Measurements from ENCODE around the gene CCDC196. TPM values are rescaled to one million over a fixed set of nuclear protein-coding genes. Genes with fewer than 3 reads are reported as not detected.

The CCDC196 gene
- polyA plus RNA-seq, 1 donor (not counting 4 experiments of a cell fraction or from before 2014, with no cell fraction given), result not detected

GRCh38 chr14:66468778-66469367 lies 17.3 kb upstream of the CCDC196 start:
- dilution Hi-C loops (cut with MboI; ENCODE audit: extremely low pct_ligation_motif_present, low sequenced_read_pairs), result no loop called here
- H3K4me3 ChIP-seq (ENCODE audit: control insufficient read depth in 2 of 3, extremely low read depth in 1 of 3, insufficient read depth in 2 of 3, low read depth in 1 of 3, low read length in 3 of 3), result no peak overlapping the region

GRCh38 chr14:66471584-66471983 lies 14.6 kb upstream of the CCDC196 start:
- no peak overlapping the region for H3K9ac ChIP-seq (ENCODE audit: control insufficient read depth, extremely low read depth, insufficient read depth, low read length)
- dilution Hi-C loops (cut with MboI; ENCODE audit: extremely low pct_ligation_motif_present, low sequenced_read_pairs), result no loop called here
- H3K4me1 ChIP-seq (ENCODE audit: control insufficient read depth, extremely low read depth, insufficient read depth, low read length), result no peaks in the 10 kb centered on the region
- H4K20me1 ChIP-seq (ENCODE audit: control insufficient read depth, extremely low read depth, insufficient read depth, low read length), result no peaks in the 10 kb centered on the region
- FAIRE-seq (no peak), DNase-seq (ENCODE audit: low read depth, low spot score) (no peak)
- no peak overlapping the region for H3K4me2 ChIP-seq (ENCODE audit: control insufficient read depth, extremely low read depth, insufficient read depth, low read depth, low read length)
- H3K36me3 ChIP-seq (ENCODE audit: control insufficient read depth in 2 of 2, extremely low read depth in 1 of 2, insufficient read depth in 2 of 2, low read length in 2 of 2), result no peaks in the 10 kb centered on the region
- TF ChIP-seq EZH2 (IDR thresholded peaks at IDR 0.05; ENCODE audit: low read length) (no peak), CTCF (optimal IDR thresholded peaks at IDR 0.05 in 1 of 3, IDR thresholded peaks at IDR 0.05 in 1 of 3, conservative IDR thresholded peaks at IDR 0.05 in 1 of 3; ENCODE audit: extremely low read depth in 1 of 3, insufficient read depth in 2 of 3, low read length in 3 of 3) (no peak)
- H3K4me3 ChIP-seq (ENCODE audit: control insufficient read depth in 2 of 3, extremely low read depth in 1 of 3, insufficient read depth in 2 of 3, low read depth in 1 of 3, low read length in 3 of 3), result no peak overlapping the region
- no peak overlapping the region for H2AFZ ChIP-seq (ENCODE audit: control insufficient read depth, low read length)
- no peaks in the 10 kb centered on the region for H3K9me1 ChIP-seq (ENCODE audit: control insufficient read depth, extremely low read depth, insufficient read depth, low read length)
- no peaks in the 10 kb centered on the region for H3K79me2 ChIP-seq (ENCODE audit: control insufficient read depth, insufficient read depth, low read length)
- H3K9me3 ChIP-seq (ENCODE audit: control insufficient read depth, low read depth, low read length), result no peaks in the 10 kb centered on the region
- H3K27me3 ChIP-seq (ENCODE audit: control insufficient read depth, extremely low read depth, insufficient read depth, low read length), result no peaks in the 10 kb centered on the region
- H3K27ac ChIP-seq (ENCODE audit: control insufficient read depth, insufficient read depth, low read length), result no peak overlapping the region

More at GRCh38 chr14:66468778-66469367, 17.3 kb upstream of the CCDC196 start:
- DNase-seq (ENCODE audit: low read depth, low spot score) (no peak), FAIRE-seq (no peak)
- Histone ChIP-seq H4K20me1 (ENCODE audit: control insufficient read depth, extremely low read depth, insufficient read depth, low read length) (no peaks in the 10 kb centered on the region), H3K27ac (ENCODE audit: control insufficient read depth, insufficient read depth, low read length) (no peak overlapping the region), H3K36me3 (ENCODE audit: control insufficient read depth in 2 of 2, extremely low read depth in 1 of 2, insufficient read depth in 2 of 2, low read length in 2 of 2) (no peaks in the 10 kb centered on the region), H3K4me1 (ENCODE audit: control insufficient read depth, extremely low read depth, insufficient read depth, low read length) (no peaks in the 10 kb centered on the region), H3K79me2 (ENCODE audit: control insufficient read depth, insufficient read depth, low read length) (no peaks in the 10 kb centered on the region), H3K9ac (ENCODE audit: control insufficient read depth, extremely low read depth, insufficient read depth, low read length) (no peak overlapping the region), H2AFZ (ENCODE audit: control insufficient read depth, low read length) (no peak overlapping the region), H3K9me3 (ENCODE audit: control insufficient read depth, low read depth, low read length) (no peaks in the 10 kb centered on the region), H3K27me3 (ENCODE audit: control insufficient read depth, extremely low read depth, insufficient read depth, low read length) (no peaks in the 10 kb centered on the region), H3K9me1 (ENCODE audit: control insufficient read depth, extremely low read depth, insufficient read depth, low read length) (no peaks in the 10 kb centered on the region), H3K4me2 (ENCODE audit: control insufficient read depth, extremely low read depth, insufficient read depth, low read depth, low read length) (no peak overlapping the region)
- no peak for TF ChIP-seq CTCF (optimal IDR thresholded peaks at IDR 0.05 in 1 of 3, IDR thresholded peaks at IDR 0.05 in 1 of 3, conservative IDR thresholded peaks at IDR 0.05 in 1 of 3; ENCODE audit: extremely low read depth in 1 of 3, insufficient read depth in 2 of 3, low read length in 3 of 3)
- TF ChIP-seq EZH2 (IDR thresholded peaks at IDR 0.05; ENCODE audit: low read length), result no peak

Measured in keratinocyte (primary cell).